ENCODE data around the gene TRABD2A.

DNA sequence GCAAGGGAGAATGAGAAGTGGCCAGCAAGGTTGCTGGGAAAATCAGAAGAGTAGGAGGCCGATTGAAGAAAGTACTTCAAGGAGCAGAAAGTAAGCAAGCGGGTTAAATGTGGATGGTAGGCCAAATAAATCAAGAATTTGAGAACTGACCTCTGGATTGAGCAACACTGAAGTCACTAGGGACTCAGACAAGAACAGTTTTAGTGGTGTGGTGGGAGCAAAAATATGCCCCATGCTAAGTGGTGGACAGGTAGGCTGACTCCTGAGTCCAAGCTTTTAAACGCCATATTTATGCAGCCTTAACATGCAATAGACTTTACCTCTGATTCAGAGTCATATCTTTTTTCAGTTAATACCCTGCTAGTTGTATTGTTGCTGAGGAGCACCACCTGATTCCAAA is 4.5 kb downstream of the TRABD2A start:
- TF ChIP-seq, protein P1, sequence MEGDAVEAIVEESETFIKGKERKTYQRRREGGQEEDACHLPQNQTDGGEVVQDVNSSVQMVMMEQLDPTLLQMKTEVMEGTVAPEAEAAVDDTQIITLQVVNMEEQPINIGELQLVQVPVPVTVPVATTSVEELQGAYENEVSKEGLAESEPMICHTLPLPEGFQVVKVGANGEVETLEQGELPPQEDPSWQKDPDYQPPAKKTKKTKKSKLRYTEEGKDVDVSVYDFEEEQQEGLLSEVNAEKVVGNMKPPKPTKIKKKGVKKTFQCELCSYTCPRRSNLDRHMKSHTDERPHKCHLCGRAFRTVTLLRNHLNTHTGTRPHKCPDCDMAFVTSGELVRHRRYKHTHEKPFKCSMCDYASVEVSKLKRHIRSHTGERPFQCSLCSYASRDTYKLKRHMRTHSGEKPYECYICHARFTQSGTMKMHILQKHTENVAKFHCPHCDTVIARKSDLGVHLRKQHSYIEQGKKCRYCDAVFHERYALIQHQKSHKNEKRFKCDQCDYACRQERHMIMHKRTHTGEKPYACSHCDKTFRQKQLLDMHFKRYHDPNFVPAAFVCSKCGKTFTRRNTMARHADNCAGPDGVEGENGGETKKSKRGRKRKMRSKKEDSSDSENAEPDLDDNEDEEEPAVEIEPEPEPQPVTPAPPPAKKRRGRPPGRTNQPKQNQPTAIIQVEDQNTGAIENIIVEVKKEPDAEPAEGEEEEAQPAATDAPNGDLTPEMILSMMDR (IDR thresholded peaks at IDR 0.05; ENCODE audit: insufficient read depth, low read length, poor library complexity, severe bottlenecking), result no peak
- no peak for TF ChIP-seq EZH2phosphoT487 (conservative IDR thresholded peaks at IDR 0.05; ENCODE audit: low read length)
